ENCODE data around the gene MEG3.

DNA sequence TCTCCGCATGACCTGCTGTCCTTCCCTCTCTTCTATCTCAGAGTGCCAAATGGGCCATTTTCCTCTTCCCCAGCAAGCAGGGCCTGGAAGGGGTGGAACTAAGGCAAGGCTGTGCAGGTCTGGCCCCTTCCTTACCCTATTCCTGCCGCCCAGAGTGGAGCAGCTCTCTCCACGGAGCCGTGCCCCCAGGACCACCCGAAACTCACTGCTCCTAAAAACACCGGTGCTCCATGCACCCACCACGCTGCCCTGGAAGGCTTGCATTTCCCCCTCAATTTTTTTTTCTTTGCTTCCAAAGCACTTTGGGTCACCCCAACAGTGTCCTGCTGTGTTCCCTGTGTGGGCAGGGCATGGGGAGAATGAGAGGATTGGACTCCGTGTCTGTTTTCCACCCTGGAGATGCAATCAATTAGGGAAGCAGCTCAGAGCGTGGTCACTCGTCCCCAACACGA, 48.5 kb upstream of the MEG3 start:
- TF ChIP-seq EZH2 (IDR thresholded peaks at IDR 0.05; ENCODE audit: low read depth) = no peak
- TF ChIP-seq, protein P1, sequence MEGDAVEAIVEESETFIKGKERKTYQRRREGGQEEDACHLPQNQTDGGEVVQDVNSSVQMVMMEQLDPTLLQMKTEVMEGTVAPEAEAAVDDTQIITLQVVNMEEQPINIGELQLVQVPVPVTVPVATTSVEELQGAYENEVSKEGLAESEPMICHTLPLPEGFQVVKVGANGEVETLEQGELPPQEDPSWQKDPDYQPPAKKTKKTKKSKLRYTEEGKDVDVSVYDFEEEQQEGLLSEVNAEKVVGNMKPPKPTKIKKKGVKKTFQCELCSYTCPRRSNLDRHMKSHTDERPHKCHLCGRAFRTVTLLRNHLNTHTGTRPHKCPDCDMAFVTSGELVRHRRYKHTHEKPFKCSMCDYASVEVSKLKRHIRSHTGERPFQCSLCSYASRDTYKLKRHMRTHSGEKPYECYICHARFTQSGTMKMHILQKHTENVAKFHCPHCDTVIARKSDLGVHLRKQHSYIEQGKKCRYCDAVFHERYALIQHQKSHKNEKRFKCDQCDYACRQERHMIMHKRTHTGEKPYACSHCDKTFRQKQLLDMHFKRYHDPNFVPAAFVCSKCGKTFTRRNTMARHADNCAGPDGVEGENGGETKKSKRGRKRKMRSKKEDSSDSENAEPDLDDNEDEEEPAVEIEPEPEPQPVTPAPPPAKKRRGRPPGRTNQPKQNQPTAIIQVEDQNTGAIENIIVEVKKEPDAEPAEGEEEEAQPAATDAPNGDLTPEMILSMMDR (conservative IDR thresholded peaks at IDR 0.05) = no peak

Measured in PC-9 (cell line).